Umbilical cord (tissue), 2 donors: ENCODE measurements around the gene GADD45GIP1. TPM values are rescaled to one million over a fixed set of nuclear protein-coding genes. Genes with fewer than 3 reads are reported as not detected.
"Not testable (repeated sequence)": the region's sequence is repeated elsewhere in the genome, so short reads cannot be mapped to it uniquely, and the experiment has no call there.

Experiments used
- DNase-seq: peaks from one replicate; pipeline ENCODE4 v3.0.0-alpha.2; 2015; ENCODE audit warnings: low spot score
- total RNA-seq: library from RNA; depleted of rRNA; stranded (reverse); fragments of >200 nt; gene quantifications from one replicate; pipeline ENCODE4 v1.2.3, GENCODE V29; 2014; ENCODE audit warnings: low replicate concordance; ENCODE audit not compliant: insufficient read depth

The GADD45GIP1 gene
- total RNA-seq, 1 donor from 2014 or later, result 18.3 TPM

GRCh38 chr19:12959481-12959880, 2.5 kb upstream of the GADD45GIP1 start:
- no peak for DNase-seq

DNA sequence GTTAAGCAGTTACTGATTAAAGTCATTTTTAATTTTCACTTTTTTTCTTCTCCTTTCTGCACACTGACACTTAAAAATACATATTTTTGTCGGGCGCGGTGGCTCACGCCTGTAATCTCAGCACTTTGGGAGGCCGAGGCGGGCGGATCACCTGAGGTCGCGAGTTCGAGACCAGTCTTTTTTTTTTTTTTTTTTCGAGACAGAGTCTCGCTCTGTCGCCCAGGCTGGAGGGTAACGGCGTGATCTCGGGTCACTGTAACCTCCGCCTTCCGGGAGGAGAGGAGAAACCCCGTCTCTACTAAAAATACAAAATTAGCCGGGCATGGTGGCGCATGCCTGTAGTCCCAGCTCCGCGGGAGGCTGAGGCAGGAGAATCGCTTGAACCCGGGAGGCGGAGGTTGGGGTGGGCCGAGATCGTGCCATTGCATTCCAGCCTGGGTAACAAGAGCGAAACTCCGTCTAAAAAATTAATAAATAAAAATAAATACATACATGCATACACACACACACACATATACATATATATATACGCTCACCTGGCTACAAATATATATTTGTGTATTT, 448 bp upstream of the GADD45GIP1 start:
- DNase-seq, result not testable (repeated sequence)

GRCh38 chr19:12955996-12956395, 1.0 kb downstream of the GADD45GIP1 start:
- DNase-seq, result no peak

GRCh38 chr19:12955575-12955974, 1.4 kb downstream of the GADD45GIP1 start:
- DNase-seq, result not testable (repeated sequence)

DNA sequence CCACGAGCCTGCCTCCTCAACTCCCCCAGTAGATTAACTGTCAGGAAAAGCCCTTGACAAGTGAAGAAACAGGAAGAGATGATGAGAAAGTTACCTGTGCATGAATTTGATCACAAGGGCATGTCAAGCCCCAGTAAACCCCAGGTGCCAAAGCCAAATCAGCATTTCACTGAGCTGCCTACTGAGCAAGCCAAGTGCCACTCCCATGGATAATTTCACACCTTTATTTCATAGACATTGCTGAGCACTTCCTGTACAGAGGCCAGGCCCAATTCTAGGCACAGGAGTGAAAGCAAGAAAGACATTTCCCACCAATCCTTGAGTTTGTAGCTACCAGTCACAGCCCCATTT, 2.4 kb downstream of the GADD45GIP1 start:
- no peak for DNase-seq

GRCh38 chr19:12953799-12954611, 3.0 kb downstream of the GADD45GIP1 start:
- DNase-seq, result no peak

DNA sequence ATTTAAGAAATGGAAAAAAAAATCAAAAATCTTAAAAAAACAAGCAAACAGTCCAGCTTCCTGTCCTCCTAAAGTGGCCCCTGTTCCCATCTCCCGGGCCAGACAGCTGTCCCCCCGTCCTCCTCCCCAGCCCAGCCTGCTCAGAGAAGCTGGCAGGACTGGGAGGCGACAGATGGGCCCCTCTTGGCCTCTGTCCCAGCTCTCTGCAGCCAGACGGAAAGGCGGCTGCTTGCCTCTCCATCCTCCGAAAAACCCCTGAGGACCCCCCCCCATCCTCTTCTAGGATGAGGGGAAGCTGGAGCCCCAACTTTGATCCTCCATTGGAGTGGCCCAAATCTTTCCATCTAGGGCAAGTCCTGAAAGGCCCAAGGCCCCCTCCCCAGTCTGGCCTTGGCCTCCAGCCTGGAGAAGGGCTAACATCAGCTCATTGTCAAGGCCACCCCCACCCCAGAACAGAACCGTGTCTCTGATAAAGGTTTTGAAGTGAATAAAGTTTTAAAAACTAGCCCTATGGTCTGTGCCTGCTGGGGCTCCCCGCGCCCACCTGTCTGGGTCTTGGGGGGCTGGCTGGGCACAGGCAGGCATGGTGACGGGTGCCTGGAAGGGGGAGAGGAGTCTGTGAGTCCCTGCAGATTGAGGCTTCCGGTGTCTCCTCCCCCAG, 3.8 kb downstream of the GADD45GIP1 start:
- peak; percentile 55 for DNase-seq

- DNase-seq, result peak; percentile 54
Measured at GRCh38 chr19:12952488-12953137, 4.4 kb downstream of the GADD45GIP1 start.

GRCh38 chr19:12952050-12952449, 5.0 kb downstream of the GADD45GIP1 start:
- not testable (repeated sequence) for DNase-seq

- no peak for DNase-seq
Measured at GRCh38 chr19:12949363-12950283, 7.4 kb downstream of the GADD45GIP1 start.

GRCh38 chr19:12948612-12949362, 8.2 kb downstream of the GADD45GIP1 start:
- no peak for DNase-seq

DNA sequence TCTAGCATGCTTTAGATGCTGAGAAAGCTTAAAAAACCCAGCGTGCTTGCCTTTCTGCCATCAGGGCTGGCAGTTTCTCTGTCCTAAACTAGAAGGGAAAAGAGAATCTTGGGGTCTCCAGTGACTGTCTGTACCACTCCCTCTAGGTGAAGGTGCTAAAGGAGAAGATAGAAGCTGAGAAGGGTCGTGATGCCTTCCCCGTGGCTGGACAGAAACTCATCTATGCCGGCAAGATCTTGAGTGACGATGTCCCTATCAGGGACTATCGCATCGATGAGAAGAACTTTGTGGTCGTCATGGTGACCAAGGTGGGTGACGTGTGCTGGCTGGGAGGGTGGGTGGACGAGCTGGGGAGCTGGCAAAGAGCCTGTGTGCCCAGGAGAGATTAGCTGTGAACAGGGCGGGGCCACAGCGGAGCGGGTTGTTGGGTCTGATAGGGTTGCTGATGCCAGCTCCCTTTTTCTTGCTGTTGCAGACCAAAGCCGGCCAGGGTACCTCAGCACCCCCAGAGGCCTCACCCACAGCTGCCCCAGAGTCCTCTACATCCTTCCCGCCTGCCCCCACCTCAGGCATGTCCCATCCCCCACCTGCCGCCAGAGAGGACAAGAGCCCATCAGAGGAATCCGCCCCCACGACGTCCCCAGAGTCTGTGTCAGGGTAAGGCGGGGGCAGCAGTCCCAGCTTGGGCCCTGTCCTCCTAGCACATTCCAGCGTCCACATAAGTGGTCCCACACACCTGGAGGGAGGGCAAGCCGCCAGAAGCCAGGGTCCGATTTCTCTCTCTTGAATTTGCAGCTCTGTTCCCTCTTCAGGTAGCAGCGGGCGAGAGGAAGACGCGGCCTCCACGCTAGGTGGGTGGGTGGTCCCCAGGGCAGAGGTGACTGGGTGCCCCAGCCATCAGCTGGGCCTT, 9.1 kb downstream of the GADD45GIP1 start:
- no peak for DNase-seq

DNA sequence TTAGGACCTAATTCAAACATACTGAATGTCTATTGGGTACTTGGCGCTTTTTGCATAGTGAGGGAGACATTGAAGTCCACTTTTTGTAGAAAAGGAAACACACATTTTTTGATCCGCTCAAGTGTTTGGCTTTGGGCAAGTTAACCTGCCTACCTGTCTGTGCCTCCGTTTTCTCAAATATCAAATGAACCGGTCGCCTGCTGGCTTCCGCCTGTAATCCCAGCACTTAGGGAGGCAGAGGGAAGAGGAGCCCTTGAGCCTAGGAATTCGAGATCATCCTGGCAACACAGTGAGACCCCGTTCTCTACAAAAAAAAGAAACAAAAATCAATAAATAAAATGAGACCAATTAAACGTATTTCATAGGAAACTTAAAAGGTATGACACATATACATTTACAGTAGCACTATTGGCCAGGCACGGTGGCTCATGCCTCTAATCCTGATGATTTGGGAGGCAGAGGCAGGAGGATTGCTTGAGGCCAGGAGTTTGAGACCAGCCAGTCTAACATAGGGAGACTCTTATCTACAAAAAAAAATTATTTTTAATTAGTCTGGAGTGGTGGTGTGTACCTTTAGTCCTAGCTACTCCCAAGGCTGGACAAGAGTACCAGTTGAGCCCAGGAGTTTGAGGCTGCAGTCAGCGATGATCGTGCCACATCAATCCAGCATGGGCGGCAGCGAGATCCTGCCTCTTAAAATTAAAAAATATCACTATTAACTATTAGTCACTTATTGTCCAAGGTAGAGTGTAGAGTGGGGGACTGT, 10.1 kb downstream of the GADD45GIP1 start:
- DNase-seq, result no peak

DNA sequence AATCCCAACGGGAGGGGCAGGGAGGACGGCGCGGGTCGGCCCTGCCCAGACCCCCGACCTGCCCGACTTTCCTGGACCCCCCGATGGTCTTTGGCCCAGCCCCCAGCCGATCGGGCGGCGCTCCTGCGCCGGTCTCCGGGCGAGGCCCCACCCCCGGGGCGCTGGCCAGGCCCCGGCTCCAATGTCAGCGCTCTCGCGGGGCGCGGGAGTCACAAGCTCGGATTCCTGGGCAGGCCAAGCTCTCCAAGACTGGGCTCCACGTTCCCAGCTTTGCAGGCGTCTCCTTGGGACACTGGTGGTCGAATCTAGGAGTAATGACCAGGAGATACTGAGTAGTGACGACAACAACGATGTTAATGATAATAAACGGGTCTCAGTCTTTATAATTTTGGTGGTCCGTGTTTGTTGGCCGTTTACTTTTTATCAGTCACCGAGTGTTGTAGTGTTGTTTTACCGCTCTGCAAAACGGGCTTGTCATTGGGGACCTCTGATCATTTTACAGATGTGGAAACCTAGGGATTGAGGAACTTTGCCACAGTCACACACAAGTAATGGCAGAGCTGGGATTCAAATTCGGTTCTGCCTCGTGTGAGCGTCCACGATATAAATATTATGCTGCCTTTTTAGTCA, 10.8 kb downstream of the GADD45GIP1 start:
- peak; percentile 81 for DNase-seq

- DNase-seq, result peak; percentile 98
Measured at GRCh38 chr19:12945479-12946091, 11.4 kb downstream of the GADD45GIP1 start, which contains the start of gene RAD23A. TSS of gene RAD23A (plus strand) at chr19:12945862. CDS start at chr19:12945949, 87 bp downstream.

DNA sequence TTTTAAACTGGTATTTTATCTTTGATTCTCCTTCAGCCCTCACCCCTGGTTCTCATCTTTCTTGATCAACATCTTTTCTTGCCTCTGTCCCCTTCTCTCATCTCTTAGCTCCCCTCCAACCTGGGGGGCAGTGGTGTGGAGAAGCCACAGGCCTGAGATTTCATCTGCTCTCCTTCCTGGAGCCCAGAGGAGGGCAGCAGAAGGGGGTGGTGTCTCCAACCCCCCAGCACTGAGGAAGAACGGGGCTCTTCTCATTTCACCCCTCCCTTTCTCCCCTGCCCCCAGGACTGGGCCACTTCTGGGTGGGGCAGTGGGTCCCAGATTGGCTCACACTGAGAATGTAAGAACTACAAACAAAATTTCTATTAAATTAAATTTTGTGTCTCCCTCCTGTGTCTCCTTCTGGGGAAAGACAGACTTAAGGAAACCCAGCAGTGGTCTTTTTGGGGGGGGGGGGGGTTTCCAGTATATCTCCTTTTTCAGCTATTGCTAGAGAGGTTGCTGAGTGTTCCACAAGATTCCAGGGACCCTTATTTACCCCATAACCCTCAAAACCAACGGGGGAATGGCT, 12.8 kb downstream of the GADD45GIP1 start:
- no peak for DNase-seq

GRCh38 chr19:12943437-12944044, 13.5 kb downstream of the GADD45GIP1 start:
- no peak for DNase-seq
